ENCODE measurements around the gene CRKL.
A peak's percentile ranks its signal among the peaks of the same experiment; 100 is the strongest.

Gene CRKL

GRCh38 chr22:20952544-20953341, 35.5 kb downstream of the CRKL start:
- no peak for DNase-seq

- DNase-seq = no peak
Observed at GRCh38 chr22:20953342-20953608, 36.1 kb downstream of the CRKL start.

- DNase-seq = peak; percentile 25
Observed at GRCh38 chr22:20953668-20954500, 36.7 kb downstream of the CRKL start.

- no peak for DNase-seq
Observed at GRCh38 chr22:20955548-20955947, 38.3 kb downstream of the CRKL start.

- DNase-seq = peak; percentile 61
Observed at GRCh38 chr22:20956258-20957101, 39.3 kb downstream of the CRKL start.

GRCh38 chr22:20957102-20957682, 40.0 kb downstream of the CRKL start:
- DNase-seq = peak; percentile 34

- peak; percentile 48 for DNase-seq
Observed at GRCh38 chr22:20957683-20958431, 40.6 kb downstream of the CRKL start.

- no peak for DNase-seq
Observed at GRCh38 chr22:20959578-20960461, 42.6 kb downstream of the CRKL start.

GRCh38 chr22:20960609-20961008, 43.4 kb downstream of the CRKL start:
- DNase-seq = no peak

- no peak for DNase-seq
Observed at GRCh38 chr22:20962491-20962945, 45.3 kb downstream of the CRKL start.

- no peak for DNase-seq
Observed at GRCh38 chr22:20963201-20964052, 46.2 kb downstream of the CRKL start.

GRCh38 chr22:20964090-20964798, 47.0 kb downstream of the CRKL start:
- no peak for DNase-seq

- no peak for DNase-seq
Observed at GRCh38 chr22:20964799-20965103, 47.5 kb downstream of the CRKL start.

GRCh38 chr22:20965104-20965887, 48.1 kb downstream of the CRKL start:
- DNase-seq = no peak

GRCh38 chr22:20965888-20966855, 49.0 kb downstream of the CRKL start:
- no peak for DNase-seq

- DNase-seq = no peak
Observed at GRCh38 chr22:20966883-20967696, 49.9 kb downstream of the CRKL start, which contains the start of gene AIFM3. AIFM3 (plus strand) TSS chr22:20967255; CDS start chr22:20967945, 690 bp downstream.

Data from EL (cell line).